HG03159 (cell line): Measurements from ENCODE around the gene MINPP1.
"Not testable (repeated sequence)": the region's sequence is repeated elsewhere in the genome, so short reads cannot be mapped to it uniquely, and the experiment has no call there.

Experiments
- ATAC-seq: cut with Tn5 transposase; IDR thresholded peaks from one replicate; pipeline ENCODE4 v1.9.1; 2021; ENCODE audit warnings: mild to moderate bottlenecking, moderate library complexity; ENCODE audit not compliant: unreplicated experiment

MINPP1 gene, protein sequence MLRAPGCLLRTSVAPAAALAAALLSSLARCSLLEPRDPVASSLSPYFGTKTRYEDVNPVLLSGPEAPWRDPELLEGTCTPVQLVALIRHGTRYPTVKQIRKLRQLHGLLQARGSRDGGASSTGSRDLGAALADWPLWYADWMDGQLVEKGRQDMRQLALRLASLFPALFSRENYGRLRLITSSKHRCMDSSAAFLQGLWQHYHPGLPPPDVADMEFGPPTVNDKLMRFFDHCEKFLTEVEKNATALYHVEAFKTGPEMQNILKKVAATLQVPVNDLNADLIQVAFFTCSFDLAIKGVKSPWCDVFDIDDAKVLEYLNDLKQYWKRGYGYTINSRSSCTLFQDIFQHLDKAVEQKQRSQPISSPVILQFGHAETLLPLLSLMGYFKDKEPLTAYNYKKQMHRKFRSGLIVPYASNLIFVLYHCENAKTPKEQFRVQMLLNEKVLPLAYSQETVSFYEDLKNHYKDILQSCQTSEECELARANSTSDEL

DNA sequence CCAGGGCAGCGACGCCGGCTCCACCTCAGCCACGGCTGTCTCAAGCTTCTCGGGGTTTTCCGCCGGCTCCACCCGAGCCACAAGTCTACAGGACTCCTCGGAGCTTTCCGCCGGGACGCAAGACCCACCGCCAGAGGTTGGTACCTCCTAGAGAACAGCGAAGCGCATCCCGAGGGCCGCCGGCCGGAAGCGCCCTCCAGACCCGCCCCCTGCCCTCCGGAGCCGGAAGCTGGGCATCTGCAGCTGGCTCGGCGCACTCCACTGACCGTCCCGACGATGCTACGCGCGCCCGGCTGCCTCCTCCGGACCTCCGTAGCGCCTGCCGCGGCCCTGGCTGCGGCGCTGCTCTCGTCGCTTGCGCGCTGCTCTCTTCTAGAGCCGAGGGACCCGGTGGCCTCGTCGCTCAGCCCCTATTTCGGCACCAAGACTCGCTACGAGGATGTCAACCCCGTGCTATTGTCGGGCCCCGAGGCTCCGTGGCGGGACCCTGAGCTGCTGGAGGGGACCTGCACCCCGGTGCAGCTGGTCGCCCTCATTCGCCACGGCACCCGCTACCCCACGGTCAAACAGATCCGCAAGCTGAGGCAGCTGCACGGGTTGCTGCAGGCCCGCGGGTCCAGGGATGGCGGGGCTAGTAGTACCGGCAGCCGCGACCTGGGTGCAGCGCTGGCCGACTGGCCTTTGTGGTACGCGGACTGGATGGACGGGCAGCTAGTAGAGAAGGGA is at the start of gene MINPP1:
MINPP1 (plus strand) TSS at position 254 of the 726 bp plus-strand sequence; CDS start at position 277, 23 bp downstream.
- ATAC-seq = peak; percentile 74

DNA sequence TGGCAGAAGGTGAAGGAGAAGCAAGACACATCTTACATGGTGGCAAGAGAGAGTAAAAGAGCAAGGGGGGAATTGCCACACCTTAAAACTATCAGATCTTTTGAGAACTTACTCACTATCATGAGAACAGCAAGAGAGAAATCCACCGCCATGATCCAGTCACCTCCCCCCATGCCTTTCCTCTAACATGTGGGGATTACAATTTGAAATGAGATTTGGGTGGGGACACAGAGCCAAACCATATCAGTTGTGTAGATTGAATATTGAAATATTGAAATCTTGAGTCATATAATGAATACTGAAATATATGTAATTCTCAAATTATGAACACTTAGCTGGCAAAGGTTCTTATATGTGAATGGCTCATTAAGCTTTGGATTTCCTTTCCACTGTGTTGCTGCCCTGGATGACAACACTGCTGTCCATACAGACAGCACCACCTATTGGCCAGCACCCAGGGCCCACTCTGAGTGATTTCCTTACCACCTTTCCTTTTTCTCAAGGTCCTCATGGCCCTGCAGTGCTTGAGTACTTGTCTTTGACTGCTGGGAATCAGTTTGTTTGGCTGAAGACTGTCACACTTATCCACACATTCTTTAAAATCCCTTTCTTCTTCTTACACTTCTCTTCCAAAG is 48.0 kb upstream of the MINPP1 start:
- not testable (repeated sequence) for ATAC-seq

DNA sequence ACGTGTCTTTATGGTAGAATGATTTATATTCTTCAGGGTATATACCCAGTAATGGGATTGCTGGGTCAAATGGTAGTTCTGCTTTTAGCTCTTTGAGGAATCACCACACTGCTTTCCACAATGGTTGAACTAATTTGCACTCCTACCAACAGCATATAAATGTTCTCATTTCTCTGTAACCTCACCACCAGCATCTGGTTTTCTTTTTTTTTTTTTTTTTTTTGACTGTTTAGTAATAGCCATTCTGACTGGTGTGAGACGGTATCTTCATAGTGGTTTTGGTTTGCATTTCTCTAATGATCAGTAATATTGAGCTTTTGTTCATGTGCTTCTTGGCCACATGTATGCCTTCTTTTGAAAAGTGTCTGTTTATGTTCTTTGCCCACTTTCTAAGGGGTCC is 42.9 kb upstream of the MINPP1 start:
- not testable (repeated sequence) for ATAC-seq

DNA sequence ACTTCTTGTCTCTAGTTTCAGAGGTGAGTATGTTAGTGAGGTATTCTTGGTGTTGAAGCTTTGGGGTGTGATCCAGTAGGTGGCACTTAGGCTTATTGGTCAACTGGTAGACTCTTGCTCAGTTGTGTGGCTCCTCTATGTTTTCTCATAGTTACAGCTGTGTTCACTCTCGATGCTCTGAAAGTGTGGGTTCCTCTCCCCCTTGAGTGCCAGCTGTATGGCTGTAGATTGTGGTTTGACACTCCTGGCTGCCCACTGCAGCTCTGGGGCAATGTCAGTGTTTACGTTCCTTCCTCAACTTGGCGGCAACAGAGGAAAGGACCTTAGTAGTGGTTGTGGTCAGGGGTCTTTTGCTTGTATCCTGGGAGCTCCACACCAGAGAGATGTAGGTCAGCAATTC is 37.8 kb upstream of the MINPP1 start:
- ATAC-seq = not testable (repeated sequence)

DNA sequence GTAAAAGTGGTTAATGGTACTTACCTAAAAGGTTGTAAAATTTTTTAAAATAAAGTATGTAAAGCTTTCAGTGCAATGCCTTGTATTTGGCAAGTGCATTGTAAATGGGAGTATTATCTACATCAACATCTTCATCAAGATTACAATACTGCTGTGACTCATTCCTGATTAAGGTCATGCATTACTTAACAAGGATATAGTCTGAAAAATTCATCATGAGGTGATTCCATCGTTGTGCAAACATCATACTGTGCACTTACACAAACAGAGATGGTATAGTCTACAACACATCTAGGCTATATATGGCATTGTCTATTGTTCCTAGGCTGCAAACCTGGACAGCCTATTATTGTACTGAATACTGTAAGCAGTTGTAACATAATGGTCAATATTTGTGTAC is 16.0 kb upstream of the MINPP1 start:
- ATAC-seq = not testable (repeated sequence)

DNA sequence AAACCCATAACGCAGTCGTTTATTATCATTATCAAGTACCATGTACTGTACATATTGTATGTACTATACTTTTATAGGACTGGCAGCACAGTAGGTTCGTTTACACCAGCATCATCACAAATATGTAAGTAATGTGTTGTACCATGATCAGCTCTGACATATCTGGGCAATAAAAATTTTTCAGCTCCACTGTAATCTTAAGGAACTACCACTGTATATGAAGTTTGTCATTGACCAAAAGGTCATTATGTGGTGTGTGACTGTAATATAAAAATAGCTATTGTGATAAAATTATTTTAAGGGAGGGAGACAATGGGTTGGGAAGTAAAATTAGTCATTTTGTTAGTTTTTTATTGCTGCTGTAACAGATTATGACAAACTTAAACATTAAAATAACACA is 14.4 kb upstream of the MINPP1 start:
- ATAC-seq = not testable (repeated sequence)

DNA sequence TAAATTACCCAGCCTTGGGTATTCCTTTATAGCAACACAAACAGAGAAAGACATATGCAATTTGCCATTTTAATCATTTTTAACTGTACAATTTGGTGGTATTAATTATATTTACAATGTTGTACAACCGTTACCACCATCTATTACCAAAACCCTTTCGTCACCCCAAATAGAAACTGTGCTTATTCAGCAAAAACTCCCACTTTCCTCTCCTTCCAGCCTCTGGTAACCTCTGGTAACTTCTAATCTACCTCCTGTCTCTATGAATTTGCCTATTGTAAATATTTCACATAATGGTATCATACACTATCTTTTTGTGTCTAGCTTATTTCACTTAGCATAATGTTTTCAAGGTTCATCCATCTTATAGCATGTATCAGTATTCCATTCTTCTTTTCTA is 12.2 kb upstream of the MINPP1 start:
- ATAC-seq = not testable (repeated sequence)

DNA sequence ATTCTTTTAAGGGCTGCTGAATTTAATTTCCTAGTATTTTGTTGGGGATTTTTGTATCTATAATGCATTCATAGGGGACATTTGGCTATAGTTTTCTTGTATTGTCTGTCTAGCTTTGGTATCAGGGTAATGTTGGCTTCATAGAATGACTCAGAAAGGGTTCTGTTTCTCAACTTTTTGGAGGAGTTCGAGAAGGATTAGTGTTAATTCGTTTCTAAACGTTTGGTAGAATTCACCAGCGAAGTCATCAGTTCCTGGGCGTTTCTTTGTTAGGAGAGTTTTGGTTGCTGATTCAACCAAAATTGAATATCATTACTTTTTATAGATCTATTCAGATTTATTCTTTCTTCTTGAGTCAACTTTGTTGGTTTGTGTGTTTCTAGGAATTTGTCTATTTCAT is 9.2 kb upstream of the MINPP1 start:
- not testable (repeated sequence) for ATAC-seq

DNA sequence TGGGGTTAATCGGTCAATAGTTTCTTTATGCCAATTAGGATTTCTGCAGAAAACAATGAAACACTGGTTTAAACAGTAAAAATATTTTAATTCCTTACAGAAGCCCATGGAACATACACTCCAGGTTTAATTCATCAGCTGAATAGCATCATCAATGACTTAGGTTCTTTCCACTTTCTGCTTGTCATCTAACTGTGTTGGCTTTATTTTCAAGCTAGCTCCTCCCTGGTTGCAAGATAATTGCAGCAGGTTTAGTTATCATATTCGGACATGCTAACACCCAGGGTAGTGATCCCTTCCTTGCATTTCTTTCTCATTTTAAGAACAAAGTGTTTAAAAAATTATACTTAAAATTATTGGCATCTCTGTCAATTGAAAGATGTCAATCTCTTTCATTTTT is 7.3 kb upstream of the MINPP1 start:
- not testable (repeated sequence) for ATAC-seq

DNA sequence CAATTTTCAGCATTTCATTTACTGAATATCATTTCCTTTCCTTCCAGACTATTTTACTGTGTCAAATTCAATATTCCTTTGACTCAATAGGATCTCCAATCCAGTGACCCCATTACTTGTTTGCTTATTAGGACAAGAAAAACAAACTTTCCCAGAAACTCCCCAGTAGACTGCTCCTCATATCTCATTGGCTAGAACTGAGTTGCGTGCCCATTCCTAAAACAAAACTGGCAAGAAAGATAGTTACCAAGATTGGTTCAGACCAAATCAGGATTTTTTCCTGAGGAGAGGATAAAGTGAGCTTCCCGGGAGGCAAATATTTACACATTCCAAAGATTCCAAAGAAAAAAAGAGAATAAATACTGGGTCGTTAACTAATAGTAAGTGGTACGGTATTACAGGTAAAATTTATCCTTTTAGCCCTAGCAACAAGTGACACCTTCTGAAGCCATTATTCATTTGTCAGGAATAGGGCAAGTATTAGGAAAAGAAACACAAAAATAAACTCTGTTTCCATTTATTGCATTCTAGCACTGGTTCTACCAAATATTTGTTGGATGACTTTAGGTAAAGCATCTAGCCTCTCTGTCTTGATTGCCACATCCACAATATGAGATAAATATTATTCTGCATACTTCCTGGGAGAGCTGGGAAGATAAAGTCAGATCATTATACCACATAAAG is 6.4 kb upstream of the MINPP1 start:
- ATAC-seq = not testable (repeated sequence)

DNA sequence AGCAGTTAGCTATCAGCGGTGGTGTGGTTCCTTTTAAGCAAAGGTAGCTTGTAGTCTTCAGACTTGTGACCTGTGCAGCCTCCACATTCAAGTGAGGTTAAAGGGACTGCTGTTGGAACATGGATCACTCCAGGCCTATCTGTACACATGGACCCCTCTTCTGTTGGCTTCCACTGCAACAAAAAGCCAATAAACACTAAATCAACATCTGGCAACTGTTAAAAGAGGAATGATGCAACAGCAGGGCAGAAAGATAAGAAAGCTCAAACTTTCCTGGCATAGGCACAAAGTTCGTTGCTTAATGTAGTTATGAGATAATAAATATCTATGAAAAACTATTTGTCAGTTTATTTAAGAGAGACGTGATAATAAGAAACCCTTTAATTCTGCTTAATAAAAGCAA is 4.0 kb upstream of the MINPP1 start:
- ATAC-seq = no peak

DNA sequence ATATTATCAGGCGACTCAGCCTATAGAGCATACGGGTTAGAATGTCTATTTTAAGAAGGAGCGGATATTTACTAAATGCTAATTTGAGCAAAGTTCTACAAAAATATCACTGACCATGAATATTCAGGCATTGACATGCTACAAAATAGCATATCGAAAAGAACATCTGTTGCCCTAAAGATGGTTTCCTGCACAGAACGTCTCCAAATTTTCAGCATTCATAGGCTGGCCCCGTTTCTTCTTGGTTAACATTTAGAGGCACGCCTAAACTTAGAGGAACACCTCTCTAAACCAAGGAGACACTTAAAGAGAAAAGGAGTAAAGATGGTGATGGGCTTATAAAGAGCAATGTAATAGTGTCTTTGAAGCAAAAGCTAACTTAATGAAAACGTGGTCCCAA is 1.3 kb upstream of the MINPP1 start:
- no peak for ATAC-seq

DNA sequence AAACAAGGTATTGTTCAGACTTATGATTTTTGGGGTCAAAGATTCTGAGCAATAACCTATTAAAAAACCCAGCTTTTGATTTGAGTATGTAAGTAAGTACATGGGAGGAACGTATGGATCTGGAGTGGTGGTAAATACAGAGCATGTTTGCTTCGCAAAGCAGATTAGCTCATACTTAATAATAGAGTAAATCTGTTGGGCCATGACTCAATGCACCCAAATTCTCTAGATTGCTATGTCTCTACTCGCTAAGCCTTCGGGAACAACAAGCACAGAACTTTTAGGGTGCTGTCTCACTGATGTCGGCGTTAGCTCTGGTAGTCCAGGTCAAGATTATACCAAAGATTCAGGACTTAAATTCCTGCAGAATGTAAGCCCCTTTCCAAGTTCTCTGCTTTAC is 807 bp upstream of the MINPP1 start:
- ATAC-seq = no peak

DNA sequence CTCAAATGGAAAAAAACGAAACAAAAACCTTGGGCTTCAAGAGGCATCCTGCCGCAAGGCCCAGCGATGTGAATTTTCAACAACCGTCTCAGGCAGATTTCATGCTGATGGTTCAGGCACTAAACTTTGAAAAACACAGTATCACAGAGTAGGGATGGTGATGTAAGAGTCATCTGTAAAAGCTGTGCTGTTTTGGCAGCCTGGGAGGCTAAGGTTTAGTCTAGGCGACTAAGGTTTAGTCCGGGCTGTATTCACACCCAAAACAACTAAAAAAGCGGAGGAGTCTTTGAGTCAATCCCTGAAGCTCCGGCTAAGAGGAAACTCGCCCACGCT is 420 bp upstream of the MINPP1 start:
- ATAC-seq = no peak

DNA sequence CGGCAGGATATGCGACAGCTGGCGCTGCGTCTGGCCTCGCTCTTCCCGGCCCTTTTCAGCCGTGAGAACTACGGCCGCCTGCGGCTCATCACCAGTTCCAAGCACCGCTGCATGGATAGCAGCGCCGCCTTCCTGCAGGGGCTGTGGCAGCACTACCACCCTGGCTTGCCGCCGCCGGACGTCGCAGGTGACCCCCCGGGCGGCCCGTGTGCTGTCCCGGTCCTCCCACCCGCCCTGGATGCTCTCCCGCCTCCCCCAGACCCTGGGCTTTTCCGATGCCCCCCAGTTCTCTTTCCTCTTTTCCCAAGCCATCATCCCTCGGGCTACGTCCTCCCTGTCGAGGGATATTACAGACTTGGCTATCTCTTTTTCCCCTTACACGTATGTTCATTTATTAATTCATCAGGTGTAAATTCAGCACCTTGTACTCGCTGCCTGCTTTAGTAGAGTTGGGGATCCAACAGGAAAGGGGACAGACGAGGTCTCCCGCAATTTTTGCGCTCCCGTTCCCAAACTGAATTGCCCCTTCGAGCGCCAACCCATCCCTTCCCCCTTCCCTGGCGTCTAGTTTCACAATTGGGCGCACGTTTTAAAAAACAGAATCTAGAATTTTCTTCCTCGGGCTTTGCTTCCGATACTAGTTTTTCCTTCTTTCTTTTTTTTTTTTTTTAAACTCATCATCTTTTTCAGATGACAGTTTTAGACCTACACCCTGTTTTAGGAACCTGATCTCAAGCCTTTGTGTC is 846 bp downstream of the MINPP1 start:
- peak; percentile 62 for ATAC-seq

DNA sequence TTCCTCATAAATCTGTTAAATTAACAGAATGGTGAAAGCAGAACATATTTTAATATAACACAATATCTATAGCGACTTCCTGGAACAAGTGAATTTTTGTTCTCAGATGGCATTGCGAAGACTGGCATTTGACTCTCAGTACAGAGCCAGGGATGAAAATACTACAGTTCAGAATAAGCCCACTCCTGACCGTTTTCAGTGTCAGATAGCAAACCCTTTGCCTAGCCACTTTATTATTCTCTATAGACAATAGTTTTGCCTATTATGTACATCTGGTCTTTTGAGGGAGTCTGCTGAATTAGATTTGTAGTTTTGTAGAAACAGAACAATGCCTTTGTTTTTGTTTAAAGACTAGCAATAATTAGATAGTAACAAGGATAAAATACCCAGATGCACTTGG is 2.3 kb downstream of the MINPP1 start:
- no peak for ATAC-seq

DNA sequence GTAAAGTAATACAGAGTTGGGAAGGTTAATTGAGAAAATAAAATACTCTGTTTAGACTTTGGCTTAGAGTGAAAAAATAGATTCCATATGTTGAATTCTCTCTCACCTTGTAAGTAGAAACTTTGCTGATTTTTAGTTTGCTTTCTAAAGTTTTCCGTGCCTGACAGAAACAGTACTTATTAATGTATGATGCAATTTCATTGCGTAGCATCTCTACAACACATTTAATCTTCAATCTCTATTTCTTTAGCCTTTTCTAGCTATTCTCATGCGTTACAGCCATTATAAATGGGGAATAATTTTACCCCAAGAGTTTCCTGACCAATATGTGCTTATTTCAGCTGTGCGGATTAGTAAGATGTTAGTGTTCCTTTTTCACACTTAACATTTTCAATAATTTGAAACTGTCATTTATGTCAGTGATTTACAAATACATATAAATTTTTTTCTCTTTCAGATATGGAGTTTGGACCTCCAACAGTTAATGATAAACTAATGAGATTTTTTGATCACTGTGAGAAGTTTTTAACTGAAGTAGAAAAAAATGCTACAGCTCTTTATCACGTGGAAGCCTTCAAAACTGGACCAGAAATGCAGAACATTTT is 3.3 kb downstream of the MINPP1 start:
- no peak for ATAC-seq

DNA sequence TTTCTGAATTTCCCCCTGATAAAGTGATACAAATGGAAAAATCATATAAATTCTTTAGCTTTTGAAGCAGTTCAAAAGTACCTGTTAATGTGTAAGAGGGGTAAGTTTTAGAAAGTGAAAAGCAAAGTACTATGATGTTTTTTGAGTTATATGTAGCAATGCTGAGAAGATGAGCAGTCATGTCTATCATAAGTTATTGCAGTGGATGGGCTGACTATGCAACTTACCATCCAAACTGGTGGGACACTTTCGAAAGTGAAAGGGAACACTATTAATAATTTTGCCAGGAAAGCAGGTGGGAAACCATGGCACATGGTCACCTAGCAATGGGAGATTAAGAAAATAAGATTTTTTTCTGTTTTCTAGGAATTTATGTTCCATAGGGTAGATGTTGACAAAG is 4.1 kb downstream of the MINPP1 start:
- ATAC-seq = no peak

DNA sequence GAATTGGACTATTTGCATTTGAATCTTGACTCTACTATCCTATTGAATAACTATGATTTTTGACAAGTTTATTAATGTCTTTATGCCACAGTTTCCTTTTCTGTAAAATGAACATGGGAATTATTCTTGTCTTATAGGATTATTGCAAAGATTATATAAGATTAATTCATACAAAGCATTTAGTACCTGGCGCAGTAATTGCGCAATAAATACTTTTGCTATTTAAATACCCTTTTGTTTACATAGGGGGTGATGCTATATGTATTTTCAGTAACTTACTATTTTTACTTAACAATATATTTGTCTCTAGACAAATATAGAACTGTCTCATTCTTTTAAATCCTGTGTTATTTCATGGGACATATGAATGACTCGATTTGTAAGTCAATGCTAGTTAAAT is 5.3 kb downstream of the MINPP1 start:
- ATAC-seq = no peak

DNA sequence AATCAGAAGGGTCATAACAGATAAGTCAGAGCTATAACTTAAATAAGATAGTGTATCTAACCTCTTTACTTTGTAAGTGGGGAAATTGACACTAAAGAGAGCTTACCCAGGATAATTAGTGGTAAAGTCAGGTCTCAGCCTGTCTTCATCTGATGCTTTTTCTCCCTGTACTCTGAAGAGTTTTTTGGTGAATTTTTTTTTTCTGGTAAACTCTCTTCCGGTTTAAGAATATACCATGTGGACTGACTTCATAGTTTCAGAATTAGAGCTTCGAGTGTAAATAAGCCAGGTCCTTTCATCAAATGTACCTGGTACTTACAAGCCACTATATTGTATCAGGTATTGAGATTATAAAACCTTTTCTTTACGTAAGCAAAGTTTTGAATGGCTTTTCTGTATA is 6.8 kb downstream of the MINPP1 start:
- no peak for ATAC-seq
